HG03196 (cell line): ENCODE results near the gene NHLRC4.

ENCODE experiments used
- ATAC-seq: cut with Tn5 transposase; IDR thresholded peaks from one replicate; pipeline ENCODE4 v1.9.1; 2021; ENCODE audit not compliant: unreplicated experiment

Gene NHLRC4

DNA sequence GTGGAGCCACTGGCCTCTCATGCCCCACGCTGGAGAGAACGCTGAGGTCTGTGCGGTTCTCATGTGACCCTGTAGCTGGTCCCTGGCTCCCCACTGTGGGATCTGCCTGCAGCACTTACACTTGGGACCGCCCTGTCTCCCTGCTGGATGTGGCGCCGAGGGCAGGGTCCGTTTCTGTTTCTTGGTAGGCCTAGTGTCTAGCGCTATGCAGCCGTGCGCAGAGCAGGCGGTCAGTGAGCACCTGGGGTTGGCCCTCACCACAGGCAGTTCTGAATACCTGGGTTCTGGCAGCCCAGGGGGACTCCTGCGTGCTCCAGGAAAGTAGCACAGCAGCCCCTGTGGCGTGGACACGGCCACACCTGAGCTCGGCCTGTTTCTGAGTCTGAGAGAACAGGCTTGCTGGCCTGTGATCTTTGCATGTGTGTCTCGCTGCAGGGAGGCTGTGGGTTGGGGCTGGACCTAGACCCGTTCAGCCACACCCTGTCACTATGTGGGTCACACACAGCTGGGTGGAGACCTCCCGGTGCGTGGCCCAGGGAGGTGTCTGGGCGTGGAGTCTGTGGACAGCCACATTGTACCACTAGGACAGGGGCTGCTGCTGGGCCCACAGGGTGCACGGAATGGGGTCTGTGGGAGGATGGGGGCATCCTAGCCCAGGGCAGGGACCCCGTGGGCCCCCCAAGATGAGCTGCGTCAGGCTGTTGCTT lies 36.5 kb upstream of the NHLRC4 start:
- ATAC-seq, result no peak

DNA sequence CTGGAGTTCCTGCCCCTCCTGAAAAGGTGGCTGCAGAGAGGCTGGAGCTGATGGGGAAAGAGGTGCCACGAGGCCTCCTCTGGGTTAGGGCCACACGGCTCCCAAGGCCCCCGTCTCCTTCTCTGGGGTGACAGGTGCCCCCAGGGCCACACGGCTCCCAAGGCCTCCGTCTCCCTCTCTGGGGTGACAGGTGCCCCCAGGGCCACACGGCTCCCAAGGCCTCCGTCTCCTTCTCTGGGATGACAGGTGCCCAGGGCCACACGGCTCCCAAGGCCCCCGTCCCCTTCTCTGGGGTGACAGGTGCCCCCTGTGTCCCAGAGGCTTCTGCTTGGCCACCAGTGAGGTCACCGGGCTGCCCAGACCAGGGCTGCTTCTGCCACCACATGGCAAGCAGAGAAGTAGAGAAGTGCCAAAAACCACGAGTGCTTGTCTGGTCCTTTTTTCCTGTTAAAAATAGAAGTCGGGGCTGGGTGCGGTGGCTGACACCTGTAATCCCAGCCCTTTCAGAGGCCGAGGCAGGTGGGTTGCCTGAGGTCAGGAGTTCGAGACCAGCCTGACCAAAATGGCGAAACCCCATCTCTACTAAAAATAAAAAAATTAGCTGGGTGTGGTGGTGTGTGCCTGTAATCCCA lies 35.2 kb upstream of the NHLRC4 start:
- ATAC-seq, result no peak

DNA sequence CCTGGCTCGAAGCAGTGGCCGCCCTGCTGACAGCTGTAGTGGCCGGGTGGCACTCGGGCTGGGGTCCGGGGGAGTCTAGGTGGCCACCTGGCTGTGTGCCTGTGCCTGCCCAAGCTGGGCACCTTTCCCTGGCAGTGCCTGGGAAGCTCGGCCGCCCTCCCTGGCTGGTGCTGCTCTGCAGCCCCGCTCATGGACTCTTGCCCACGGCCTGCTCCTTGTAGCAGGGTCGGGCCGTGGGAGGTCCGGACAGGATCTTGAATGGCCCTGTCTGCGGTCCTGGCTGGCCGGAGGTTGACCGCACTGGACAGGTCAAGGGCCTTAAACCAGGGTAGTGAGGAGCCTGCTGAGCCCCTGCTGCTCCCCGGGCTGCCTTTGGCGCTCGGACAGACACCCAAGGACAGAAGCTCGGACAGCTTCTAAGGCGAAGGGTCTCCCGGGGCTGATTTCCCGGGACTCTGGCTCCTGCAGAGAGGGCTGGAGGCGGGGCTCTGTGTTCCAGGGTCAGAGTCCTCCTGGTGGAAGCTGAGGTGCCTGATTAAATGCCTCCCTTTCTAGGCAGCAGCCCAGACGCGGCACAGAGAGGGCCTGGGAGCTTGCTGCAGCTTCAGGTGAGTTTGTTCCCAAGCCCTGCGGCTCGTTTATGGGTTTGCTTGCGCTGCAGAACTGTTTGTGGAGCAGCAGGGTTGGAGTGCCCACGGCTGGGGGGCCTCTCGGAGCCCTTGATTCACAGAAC lies 33.2 kb upstream of the NHLRC4 start:
- no peak for ATAC-seq

DNA sequence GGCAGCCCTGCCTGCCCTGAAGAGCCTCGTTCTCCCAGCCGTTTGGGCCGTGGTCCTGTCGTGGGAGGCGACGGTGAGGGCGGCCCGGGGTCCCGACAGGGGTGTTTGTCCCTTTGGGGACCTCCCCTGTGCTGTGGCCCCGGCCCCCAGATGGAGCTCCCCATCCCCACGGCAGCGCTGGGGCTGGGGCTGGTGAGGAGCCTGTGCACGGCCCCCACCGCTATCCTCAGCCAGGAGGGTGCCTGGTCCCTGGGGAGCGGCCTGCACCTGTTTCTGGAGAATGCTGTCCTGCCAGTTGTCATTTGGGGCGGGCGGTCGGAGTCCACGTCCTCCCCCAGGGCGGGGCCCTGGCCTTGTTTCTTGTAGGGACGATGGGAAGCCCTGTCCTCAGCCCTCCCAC lies 32.7 kb upstream of the NHLRC4 start:
- ATAC-seq, result no peak

DNA sequence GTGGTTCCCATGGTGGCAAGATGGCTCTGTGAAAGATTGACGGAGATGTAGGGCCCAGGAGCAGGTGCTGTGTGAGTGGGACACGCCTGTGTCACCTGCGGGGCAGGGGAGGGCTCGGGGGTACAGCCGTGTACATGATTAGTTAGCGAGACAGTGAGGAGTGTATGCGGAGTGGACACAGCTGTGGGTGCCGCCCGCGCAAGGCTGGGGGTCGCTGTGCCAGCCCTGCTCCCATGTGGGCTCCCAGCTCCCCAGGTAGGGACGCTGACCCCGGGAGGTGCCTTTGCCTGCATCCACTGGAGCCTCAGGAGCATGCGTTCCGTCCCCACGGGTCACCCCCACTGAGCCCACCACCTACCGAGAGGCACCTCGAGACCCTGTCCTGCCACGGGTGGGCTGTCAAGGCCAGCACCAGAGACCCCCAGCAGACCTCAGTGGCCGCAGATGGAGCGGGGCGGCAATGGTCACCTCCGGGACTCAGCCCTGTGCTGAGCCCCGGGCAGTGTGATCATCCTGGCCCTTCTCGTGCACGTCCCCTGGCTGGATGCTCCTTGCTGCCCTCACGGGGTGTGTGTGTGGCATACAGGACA lies 31.9 kb upstream of the NHLRC4 start:
- ATAC-seq, result no peak

DNA sequence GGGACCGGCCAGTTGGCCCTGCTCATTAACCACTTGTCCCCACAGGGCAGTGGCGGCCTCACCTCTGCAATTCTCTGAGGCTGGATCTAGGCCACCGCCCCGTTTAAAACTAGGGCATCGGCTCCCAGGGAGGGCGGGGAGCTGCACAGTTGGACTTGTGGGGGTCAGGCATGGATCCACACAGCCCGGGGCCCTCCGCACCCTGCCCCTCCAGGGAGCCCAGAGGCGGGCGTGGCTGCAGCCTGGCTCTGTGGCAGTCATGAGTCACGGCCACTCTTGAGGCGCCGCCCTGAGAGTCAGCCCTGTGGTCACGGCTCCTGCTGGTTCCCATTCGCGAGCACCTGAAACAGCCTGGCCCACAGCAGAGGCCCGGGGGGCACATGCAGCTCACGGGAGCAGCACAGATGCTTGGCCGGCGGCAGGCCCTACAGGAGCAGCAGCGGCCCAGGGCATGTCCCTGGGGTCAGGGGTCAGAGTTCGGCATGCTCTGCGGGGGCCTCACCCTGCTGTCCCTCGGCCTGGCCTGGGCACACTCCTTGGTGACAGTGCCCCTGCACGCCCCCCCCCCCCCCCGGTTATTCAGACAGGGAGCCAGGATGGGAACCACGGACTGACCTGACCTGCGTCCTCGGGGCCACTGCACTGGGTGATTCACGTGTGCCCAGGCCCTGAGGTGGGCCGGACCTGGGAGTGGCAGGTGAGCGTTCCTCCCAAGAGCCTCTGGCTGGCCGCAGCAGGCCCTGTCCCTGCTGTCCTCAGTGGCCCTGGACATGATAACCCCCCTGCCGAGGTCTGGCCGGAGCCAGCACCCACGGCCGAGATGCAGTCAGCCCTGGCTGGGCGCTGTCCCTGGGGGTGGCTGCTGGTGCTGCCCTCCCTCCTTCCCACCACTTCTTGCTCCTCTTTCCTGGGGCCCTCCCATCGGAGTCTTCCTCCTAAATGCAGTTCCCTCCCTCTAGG lies 31.1 kb upstream of the NHLRC4 start:
- ATAC-seq, result no peak

DNA sequence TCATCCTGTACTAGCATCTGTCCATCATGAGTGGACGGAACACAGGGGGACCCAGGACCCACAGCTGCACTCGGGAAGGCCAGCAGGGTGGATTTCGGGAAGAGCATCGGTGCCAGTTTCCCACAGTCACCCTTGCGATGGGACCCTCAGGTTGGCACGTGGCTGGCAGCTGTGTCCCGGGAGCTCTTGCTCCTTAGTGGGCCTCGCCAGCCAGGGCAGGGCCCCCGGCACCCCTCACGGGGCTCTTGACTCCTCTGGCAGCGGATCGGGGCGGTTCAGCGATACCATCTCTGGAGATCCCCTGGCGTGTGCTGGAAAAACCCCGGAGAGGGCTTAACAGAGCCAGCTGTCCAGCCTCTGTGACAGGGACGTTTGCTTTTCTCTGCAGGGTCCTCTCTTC lies 30.1 kb upstream of the NHLRC4 start:
- no peak for ATAC-seq

DNA sequence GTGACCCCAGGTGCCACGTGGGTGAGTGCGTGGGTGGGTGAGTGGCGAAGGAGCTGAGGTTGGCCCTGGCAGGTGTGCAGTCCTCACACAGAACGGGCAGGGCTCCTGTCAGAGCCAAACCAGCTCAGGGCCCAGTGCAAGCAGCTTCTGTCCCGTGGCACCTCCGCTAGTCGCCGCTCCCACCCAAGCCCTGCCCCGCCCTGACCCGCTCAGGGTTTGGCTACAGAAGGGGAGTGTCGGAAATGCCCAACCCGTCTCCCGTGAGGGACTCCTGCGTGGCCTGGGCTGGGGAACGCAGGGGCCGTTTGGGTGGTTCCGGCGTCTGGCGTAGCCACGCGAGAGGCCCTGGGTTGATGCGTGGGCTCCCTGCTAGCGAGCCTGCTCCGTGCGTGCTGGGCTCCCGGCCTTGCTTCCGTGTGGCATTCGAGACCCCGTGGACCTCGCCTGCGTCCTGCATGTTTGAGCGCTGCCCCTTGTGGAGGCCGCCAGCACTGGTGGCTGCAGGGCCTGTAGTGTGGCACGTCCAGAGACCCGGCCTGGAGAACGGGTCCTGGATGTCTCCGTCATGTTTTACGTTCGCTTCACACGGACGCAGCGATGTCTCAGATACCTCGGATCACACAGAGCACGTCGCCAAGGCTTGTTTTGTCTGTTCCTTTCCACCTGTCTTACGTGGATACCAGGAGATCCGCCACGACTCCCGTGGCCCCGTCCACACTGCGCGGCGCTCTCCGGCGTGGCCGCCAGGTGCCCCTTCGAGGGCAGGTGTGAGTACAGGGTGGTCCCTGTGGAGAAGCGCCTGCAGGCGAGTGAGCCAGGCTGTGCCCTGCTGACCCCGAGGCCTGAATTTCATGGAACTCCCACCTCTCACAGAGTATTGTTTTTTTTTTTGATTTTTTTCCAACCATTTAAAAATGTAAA lies 29.1 kb upstream of the NHLRC4 start:
- no peak for ATAC-seq

DNA sequence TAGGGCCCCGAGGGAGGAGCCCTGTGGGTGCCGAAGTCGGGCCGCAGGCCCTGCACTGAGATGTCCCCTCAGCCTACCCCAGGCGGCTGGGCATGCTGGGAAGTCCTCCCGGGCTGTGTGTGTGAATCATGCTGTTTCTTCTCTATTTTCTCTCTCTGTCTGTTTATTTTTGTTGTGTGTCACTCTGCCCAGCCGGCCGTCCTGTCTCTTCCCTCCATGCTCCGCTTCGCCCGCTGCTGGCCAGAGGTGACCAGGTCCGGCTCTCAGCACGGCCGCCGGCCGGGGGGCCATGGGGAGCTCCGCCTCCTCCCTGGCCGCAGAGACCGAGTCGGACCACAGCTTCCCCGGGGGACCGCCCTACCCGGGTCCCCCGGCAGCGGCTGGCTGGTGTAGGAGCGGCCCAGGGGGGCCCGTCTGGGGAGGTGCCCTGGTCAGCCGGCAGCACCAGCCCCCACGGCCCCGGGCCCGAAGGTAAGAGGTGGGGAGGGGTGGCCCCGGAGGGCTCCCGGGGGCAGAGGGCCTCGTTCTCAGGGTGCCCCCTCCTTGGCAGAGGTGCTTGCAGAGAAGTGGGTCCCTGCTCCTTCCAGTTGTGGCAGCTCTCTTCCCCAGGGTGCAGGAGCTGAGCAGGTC lies 26.8 kb upstream of the NHLRC4 start:
- no peak for ATAC-seq

DNA sequence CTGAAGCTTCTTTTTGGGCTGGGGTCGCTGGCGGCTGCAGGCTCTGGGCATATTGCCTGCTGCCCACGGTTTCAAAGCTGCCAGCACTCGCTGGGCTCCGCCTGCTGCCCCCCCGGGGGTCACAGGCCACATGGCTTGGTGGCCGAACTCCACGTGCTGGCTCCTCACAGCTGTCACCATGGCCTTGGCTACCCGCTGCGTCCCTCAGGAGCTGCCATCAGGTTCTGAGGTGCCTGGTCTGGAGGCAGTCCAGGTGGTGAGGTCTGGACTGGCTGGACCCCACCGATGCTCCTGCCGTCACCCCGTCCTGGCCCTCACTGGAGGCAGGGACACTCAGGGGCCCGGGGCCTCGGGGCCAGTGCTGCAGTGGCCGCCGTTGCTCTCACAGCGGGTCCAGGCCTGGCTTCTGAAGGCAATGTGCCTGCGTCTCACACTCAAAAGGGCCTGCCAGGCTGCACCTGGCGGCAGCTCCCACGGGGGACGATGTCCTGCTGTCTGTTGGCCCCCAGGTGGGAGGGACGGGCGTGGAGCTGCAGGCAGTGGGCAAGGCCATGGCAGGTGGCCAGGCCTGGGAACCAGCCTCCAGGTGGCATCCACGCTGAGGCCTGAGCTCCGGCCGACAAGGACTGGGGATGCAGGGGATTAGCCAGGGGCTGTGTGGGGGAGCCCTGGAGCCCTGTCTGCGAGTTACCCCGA lies 26.0 kb upstream of the NHLRC4 start:
- no peak for ATAC-seq

DNA sequence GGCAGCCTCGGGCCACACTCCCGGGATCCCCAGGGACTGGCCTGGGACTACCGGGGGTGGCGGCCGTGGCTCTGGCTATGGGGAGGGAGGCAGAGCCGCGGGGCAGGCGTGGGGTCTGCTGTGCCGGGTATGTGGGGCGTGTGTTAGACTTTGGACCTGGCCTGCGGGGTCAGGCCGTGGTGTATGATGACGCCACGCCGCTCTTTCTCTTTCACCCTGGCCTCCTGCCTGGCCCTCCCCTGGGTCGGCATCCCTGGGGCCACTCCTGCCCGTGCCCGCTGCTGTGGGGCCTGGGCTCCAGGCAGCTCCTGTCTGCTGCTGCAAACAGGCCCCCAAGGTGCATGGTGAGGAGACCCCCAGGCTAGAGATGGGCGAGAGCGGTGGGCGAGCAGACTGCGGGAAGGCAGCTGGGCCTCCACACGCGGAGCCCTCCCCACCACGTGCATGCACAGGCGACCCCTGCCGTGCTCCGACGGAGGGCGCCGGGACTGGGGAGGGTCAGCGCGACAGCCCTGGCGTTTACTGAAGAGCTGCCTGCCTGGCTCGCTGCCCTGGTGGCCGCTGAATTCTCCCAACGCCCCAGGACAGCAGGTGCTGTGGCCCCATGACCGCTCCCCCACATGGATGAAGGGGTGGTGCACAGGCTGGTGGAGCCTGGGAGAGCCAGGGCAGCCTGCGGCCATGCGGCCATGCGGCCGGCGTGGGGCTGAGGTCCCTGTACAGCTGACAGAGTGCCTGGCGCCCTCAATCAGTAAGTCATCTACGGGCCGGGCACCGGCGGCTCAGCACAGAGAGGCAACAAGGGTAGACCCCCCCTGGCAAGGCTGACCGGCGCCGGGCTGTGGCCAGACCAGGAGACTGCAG lies 23.3 kb upstream of the NHLRC4 start:
- ATAC-seq, result no peak

DNA sequence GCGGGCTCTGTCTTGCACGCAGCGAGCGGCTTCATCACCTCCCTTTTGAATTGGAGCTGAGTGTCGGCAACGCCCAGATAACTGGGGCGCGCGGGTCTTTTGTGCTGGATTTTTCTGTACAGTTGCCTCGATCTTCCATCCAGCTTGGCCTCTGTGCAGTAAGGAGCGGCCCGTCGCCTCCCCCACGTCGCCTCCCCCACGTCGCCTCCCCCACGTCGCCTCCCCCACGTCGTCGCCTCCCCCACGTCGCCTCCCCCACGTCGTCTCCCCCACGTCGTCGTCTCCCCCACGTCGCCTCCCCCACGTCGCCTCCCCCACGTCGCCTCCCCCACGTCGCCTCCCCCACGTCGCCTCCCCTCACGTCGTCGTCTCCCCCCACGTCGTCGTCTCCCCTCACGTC lies 22.3 kb upstream of the NHLRC4 start:
- no peak for ATAC-seq

DNA sequence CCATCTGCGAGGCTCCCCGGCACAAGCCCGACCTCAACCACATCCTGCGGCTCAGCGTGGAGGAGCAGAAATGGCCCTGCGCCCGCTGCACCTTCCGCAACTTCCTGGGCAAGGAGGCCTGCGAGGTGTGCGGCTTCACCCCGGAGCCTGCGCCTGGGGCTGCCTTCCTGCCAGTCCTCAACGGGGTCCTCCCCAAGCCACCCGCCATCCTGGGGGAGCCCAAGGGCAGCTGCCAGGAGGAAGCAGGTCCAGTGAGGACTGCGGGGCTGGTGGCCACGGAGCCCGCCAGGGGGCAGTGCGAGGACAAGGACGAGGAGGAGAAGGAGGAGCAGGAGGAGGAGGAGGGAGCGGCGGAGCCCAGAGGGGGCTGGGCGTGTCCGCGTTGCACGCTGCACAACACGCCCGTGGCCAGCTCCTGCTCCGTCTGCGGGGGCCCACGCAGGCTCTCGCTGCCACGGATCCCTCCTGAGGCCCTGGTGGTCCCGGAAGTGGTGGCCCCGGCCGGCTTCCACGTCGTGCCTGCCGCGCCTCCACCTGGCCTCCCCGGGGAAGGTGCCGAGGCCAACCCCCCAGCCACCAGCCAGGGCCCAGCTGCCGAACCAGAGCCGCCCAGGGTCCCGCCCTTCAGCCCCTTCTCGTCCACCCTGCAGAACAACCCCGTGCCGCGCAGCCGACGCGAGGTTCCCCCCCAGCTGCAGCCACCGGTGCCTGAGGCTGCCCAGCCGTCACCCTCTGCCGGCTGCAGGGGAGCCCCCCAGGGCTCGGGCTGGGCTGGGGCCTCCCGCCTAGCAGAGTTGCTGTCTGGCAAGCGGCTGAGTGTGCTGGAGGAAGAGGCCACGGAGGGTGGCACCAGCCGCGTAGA lies 19.7 kb upstream of the NHLRC4 start:
- no peak for ATAC-seq

DNA sequence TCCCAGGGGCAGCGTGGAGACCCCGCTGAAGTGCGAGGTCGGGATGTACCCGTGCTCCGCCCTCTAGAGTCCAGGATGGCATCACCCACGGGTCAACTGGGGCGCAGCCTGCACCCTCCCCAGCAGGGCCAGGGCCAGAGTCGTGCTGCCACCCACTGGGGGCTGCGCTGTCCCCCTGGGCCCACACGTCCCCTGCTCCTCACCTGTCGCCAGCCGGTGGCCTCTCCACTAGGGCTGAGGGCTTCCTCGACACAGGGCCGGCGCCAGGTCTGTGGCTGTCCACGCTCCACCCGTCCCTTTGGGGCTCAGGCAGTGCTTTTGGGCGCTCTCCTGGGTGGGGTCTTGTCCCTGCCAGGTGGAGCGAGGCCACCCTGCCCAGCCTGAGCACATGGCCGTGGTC lies 18.2 kb upstream of the NHLRC4 start:
- no peak for ATAC-seq

DNA sequence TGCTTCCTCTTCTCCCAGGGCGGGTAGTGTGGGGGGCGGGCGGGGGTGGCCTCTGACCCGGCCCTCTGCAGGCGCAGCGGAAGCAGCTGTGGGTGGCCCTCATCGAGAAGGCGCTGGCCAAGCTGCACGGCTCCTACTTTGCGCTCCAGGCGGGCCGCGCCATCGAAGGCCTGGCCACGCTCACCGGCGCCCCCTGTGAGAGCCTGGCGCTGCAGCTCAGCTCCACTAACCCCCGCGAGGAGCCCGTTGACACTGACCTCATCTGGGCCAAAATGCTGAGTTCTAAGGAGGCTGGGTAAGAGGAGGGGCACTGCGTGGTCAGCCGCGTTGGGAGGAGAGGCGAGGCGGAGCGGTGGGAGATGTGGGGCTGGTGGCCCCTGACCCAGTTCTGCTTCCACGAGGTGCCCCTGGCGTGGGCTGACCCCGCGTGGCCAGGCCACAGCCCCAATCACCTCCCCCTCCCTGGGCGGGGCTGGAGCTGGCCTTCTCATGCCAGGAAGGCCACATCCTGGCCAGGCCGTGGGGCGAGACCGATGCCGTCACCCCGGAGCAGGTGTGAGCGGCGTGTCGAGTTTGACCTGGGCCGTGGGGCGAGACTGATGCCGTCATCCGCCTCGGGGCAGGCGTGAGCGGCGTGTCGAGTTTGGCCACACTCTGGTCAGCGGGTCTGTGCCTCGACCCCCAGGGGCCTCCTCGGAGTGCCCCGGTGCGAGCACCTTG lies 17.1 kb upstream of the NHLRC4 start:
- no peak for ATAC-seq

DNA sequence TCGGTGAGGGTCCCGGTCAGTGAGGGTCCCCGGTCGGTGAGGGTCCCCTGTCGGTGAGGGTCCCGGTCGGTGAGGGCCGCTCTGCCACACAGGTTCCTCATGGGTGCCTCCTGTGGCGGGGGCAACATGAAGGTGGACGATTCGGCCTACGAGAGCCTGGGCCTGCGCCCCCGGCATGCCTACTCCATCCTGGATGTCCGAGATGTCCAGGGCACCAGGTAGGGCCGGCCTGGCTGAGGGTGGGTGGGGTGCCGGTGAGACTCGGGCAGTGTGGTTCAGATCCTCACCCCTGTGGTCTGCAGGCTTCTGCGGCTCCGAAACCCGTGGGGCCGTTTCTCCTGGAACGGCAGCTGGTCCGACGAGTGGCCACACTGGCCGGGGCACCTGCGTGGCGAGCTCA lies 15.6 kb upstream of the NHLRC4 start:
- ATAC-seq, result no peak
